Effector CD4-positive, alpha-beta T cell (primary cell): ENCODE data around the gene SLK.

Source experiments
- DNase-seq: peaks from one replicate; pipeline ENCODE4 v3.0.0-alpha.2; 2020

SLK gene

GRCh38 chr10:103991393-103992128, 24.6 kb downstream of the SLK start:
- no peak for DNase-seq

DNA sequence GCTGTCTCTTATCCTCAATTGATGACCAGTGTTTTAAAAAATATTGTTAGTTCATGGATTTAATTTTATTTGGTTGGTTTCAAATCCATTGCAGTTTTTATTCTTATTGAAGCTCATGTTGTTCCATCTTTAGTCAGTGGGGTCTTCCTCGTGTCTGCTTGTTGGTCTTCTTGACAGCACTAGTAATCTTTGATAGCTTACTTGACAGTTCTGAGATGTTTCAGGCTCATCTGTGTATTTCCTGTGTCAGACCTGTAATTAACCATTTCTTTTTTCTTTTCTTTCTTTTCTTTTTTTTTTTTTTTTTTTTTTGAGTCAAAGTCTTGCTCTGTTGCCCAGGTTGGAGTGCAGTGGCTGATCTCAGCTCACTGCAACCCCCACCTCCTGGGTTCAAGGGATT, 28.2 kb downstream of the SLK start:
- DNase-seq = no peak

GRCh38 chr10:103998805-103999204, 31.9 kb downstream of the SLK start:
- DNase-seq = no peak

- no peak for DNase-seq
Observed at GRCh38 chr10:104002911-104003310, 36.0 kb downstream of the SLK start.

- DNase-seq = no peak
Observed at GRCh38 chr10:104005172-104005863, 38.4 kb downstream of the SLK start.

GRCh38 chr10:104011904-104012303, 45.0 kb downstream of the SLK start:
- no peak for DNase-seq

- no peak for DNase-seq
Observed at GRCh38 chr10:104013489-104013888, 46.5 kb downstream of the SLK start.

DNA sequence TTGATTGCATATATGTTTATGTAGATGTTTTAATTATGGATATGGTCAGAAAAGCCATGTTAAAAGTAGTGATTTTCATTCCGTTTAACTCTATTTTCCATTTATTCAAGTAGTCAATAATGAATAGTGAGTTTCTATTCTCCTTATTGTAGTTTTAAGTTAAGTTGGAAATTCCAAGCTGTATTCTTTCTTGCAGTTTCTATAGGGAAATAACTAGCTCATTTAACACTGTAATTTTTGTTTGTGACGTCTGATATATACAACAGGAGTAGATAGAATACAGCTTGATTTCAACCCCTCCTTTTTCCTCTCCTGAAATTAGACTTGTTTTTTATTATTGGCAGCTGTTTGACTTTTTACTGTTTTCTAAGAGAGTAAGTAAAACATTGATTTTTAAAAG, 47.2 kb downstream of the SLK start:
- DNase-seq = no peak

DNA sequence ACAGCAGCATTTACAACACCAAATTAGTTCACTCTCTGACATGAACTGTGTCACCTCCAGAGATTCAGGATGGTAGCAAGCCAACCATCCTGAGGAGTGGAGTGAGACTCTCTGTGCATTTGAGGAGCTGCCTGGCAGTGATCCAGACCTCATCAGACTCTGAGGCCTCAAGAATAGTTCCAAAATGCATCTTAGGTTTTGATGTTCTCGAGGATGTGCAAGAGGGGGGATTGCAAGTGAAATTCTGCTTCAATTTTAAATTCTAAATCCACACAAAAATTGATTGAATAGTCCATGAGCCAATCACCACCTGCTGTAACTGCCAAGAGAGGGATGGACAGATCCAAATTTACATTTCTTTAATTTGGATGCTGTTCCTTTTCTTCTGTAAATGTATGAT, 49.7 kb downstream of the SLK start:
- no peak for DNase-seq

GRCh38 chr10:104018471-104018870, 51.5 kb downstream of the SLK start:
- no peak for DNase-seq

GRCh38 chr10:104020020-104020419, 53.1 kb downstream of the SLK start:
- DNase-seq = no peak

- no peak for DNase-seq
Observed at GRCh38 chr10:104021246-104021645, 54.3 kb downstream of the SLK start.

GRCh38 chr10:104022026-104022425, 55.1 kb downstream of the SLK start:
- DNase-seq = no peak

- no peak for DNase-seq
Observed at GRCh38 chr10:104025524-104025923, 58.6 kb downstream of the SLK start.

DNA sequence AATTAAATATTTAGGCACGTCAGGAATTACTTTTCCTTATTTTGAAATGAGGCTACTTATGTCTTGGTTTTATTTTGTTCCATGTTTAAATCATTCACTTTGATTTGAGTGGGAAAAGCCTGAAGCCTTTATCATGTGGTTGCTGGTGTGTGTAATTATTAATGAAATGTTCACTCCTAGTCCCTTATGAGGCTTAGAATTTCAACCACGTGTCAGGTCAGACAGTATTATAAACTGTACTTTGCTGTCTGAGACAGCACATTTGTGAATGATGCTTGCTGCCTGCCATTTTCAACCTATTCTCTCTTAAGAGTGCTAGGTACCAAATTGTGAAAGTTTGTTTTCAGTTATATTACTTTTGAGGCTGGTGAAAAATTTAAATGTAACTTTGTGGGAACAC, 59.8 kb downstream of the SLK start:
- no peak for DNase-seq

GRCh38 chr10:104028146-104028545, 61.2 kb downstream of the SLK start:
- no peak for DNase-seq

DNA sequence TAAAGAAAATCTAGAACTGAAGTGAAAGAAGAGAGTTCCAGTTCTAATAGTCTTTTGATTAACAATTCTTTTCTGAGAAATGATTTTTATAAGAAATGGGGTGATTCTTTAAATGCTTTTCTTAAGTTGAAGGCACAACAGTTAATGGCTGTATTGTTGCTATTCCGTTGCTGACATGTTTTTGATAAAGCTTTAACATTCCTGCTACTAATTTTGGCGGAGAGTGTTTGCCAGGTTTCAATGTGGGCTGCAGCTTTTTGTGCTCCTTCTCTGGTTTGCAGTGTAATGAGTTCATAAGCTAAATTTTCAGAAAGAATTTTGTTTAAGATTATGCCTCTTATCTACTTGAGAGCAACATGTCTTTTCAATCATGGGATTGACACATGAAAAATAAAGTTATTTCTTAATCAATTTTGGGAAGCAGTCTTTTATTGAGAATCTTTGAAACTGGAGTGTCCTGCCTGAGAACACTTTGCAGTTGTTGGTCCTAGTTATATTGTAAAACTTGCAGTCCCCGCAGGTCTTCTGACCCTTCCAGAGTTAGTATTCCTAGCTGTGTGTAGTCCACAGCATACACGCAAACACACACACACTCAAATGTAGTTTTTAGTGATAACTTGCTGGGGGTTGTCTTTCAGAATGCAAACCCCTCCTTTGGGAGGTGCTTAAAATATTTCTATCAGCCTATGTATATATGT, 62.0 kb downstream of the SLK start:
- DNase-seq = no peak

DNA sequence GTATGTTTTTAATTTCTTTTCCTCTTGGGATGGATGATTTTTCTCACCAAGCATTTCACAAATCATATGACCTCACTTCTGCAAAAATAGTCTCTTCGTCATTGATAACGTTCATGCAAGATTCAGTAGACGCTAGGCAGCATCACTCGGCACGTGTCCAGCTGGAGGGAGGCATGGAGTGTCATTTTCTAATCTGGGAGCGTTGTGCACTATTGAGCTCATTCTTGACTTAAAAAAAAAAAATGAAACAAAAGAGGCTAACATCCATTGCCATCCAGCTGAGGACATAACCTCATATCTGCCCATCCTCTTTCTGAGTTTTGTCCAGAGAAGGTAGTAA, 62.6 kb downstream of the SLK start:
- DNase-seq = no peak

GRCh38 chr10:104031631-104032030, 64.7 kb downstream of the SLK start:
- no peak for DNase-seq

- DNase-seq = no peak
Observed at GRCh38 chr10:104032144-104032775, 65.3 kb downstream of the SLK start.

GRCh38 chr10:104033401-104033930, 66.5 kb downstream of the SLK start:
- no peak for DNase-seq

GRCh38 chr10:104033966-104034365, 67.0 kb downstream of the SLK start:
- DNase-seq = no peak
